Memory B cell (primary cell): ENCODE data around the gene DMAC2.
"Not testable (repeated sequence)": the region's sequence is repeated elsewhere in the genome, so short reads cannot be mapped to it uniquely, and the experiment has no call there.

Source experiments
- ATAC-seq: fragments of 150-1000 bp; cut with Tn5 transposase; 2 replicates; pipeline ENCODE4 v1.10.0; 2021; ENCODE audit warnings: low read depth, mild to moderate bottlenecking, moderate library complexity
- DNase-seq, 2 donors: peaks; one replicate each; pipeline ENCODE4 v3.0.0; 2022; ENCODE audit warnings: low spot score in 2 of 2
- H3K27ac Mint-ChIP-seq: one replicate; pipeline ENCODE4 v1.8.0; 2022; ENCODE audit warnings: mild to moderate bottlenecking, moderate library complexity, mixed read lengths
- H3K27me3 Mint-ChIP-seq: one replicate; pipeline ENCODE4 v1.8.0; 2022; ENCODE audit warnings: mixed read lengths
- H3K36me3 Mint-ChIP-seq: one replicate; pipeline ENCODE4 v1.8.0; 2022; ENCODE audit warnings: mild to moderate bottlenecking, mixed read lengths
- H3K4me1 Mint-ChIP-seq: one replicate; pipeline ENCODE4 v1.8.0; 2022; ENCODE audit warnings: mixed read lengths
- H3K4me3 Mint-ChIP-seq: one replicate; pipeline ENCODE4 v1.8.0; 2022; ENCODE audit warnings: mild to moderate bottlenecking, moderate library complexity, mixed read lengths
- H3K9me3 Mint-ChIP-seq: one replicate; pipeline ENCODE4 v1.8.0; 2022; ENCODE audit warnings: mixed read lengths

Gene DMAC2

GRCh38 chr19:41384351-41384750 lies 55.4 kb downstream of the DMAC2 start:
- Mint-ChIP-seq H3K36me3 (peaks cover 10% of the 10 kb centered on the region), H3K27me3 (no peaks in the 10 kb centered on the region), H3K4me3 (no peak overlapping the region), H3K4me1 (no peaks in the 10 kb centered on the region), H3K9me3 (no peaks in the 10 kb centered on the region), H3K27ac (no peak overlapping the region)
- DNase-seq (no peak), ATAC-seq (no peak)

- H3K27me3 Mint-ChIP-seq, H3K36me3 Mint-ChIP-seq, DNase-seq, H3K4me3 Mint-ChIP-seq, H3K9me3 Mint-ChIP-seq, H3K27ac Mint-ChIP-seq, ATAC-seq: not testable (repeated sequence)
- peaks cover 12% of the 10 kb centered on the region for H3K4me1 Mint-ChIP-seq
Measured at GRCh38 chr19:41381536-41381935, 58.2 kb downstream of the DMAC2 start.
